ENCODE results near the gene PRF1. TPM values are rescaled to one million over a fixed set of nuclear protein-coding genes. Genes with fewer than 3 reads are reported as not detected.

PRF1 gene
- total RNA-seq, 1 experiment from 2014 or later, result 6.4 TPM

- Histone ChIP-seq H2AFZ (ENCODE audit: low read depth, low read length, poor library complexity, severe bottlenecking) (no peak overlapping the region), H3K9me3 (ENCODE audit: control insufficient read depth in 1 of 2, insufficient read depth in 1 of 2, low read depth in 1 of 2, low read length in 2 of 2) (no peaks in the 10 kb centered on the region), H3K9me2 (ENCODE audit: insufficient read depth) (no peaks in the 10 kb centered on the region), H3K36me3 (ENCODE audit: control insufficient read depth in 1 of 2, insufficient read depth in 2 of 2, low read length in 2 of 2) (no peaks in the 10 kb centered on the region), H3K4me2 (ENCODE audit: low read length) (peak overlapping the region; percentile 8), H3K27ac (ENCODE audit: low read depth, low read length) (no peak overlapping the region), H3K79me2 (ENCODE audit: insufficient read depth, low read length) (no peaks in the 10 kb centered on the region), H3K27me3 (ENCODE audit: insufficient read depth, low read length) (no peaks in the 10 kb centered on the region), H3K9ac (ENCODE audit: low read length) (no peak overlapping the region), H3K4me3 (replicated peaks in 1 of 2; ENCODE audit: low read depth in 1 of 2, low read length in 2 of 2) (no peak overlapping the region), H3K4me1 (ENCODE audit: control insufficient read depth in 1 of 2, insufficient read depth in 2 of 2, low read length in 2 of 2) (peaks cover 25 to 62% of the 10 kb centered on the region in 2 experiments), H4K20me1 (ENCODE audit: insufficient read depth) (no peaks in the 10 kb centered on the region)
- intact Hi-C loops (cut with micrococcal nuclease), result no loop called here
- RAD21 ChIA-PET (ENCODE audit: low non-redundant PET in 1 of 2, low total read pairs in 2 of 2, uncharacterized antibody in 2 of 2, unreplicated experiment in 2 of 2), result no interaction called here
- no TSS peak for BruUV-seq (replicated peaks)
- ATAC-seq, result no peak
- POLR2A ChIA-PET, result no interaction called here
- CTCF ChIA-PET, result no interaction called here
- TF ChIP-seq SIN3A (IDR thresholded peaks at IDR 0.05; ENCODE audit: low read depth) (no peak), RAD21 (IDR thresholded peaks at IDR 0.05; ENCODE audit: low read depth) (no peak), TCF7L2 (IDR thresholded peaks at IDR 0.05; ENCODE audit: borderline replicate concordance, extremely low read depth, insufficient read depth, insufficient read length) (no peak), CTCF (IDR thresholded peaks at IDR 0.05 in 2 of 3, conservative IDR thresholded peaks at IDR 0.05 in 1 of 3; ENCODE audit: borderline replicate concordance in 1 of 3, insufficient read depth in 1 of 3, low read depth in 2 of 3, low read length in 2 of 3) (no peak), ZFX (IDR thresholded peaks at IDR 0.05) (no peak), CBX3 (IDR thresholded peaks at IDR 0.05; ENCODE audit: low read depth) (no peak), EZH2 (IDR thresholded peaks at IDR 0.05) (no peak), ZNF274 (IDR thresholded peaks at IDR 0.05; ENCODE audit: low read depth, low read length) (no peak), ELF1 (IDR thresholded peaks at IDR 0.05; ENCODE audit: borderline replicate concordance, low read depth) (no peak)
- no peak for DNase-seq (ENCODE audit: low read depth, low spot score)
Observed at GRCh38 chr10:70600512-70601395, 1.8 kb downstream of the PRF1 start.
